ENCODE data around the gene SPEN. TPM values are rescaled to one million over a fixed set of nuclear protein-coding genes. Genes with fewer than 3 reads are reported as not detected.
"Not testable (repeated sequence)": the region's sequence is repeated elsewhere in the genome, so short reads cannot be mapped to it uniquely, and the experiment has no call there.

SPEN gene
- total RNA-seq, 4 donors from 2014 or later, result 55.0 to 79.7 (median 63.8) TPM

DNA sequence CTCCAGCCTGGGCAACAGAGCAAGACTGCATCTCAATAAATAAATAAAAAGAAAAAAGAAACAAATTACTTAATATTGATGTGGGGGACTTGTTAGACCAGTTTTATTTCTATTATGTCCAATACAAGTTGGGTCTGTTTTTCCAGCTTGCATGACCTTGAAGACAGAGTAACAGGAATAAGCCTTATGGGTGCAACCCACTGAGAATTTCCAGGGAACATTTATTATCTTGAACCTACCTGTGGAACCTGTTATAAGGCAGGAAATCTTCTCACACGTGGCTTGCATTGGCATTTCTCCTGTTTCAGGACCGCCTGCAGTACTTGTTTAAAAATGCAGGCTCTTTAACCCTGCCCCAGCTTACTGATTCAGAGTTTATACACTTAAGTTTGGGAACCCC is 64.4 kb downstream of the SPEN start:
- Histone ChIP-seq H3K4me3 (no peak overlapping the region), H3K27me3 (no peaks in the 10 kb centered on the region), H3K27ac (no peak overlapping the region), H3K36me3 (peaks cover 59% of the 10 kb centered on the region), H3K4me1 (peaks cover 15% of the 10 kb centered on the region), H3K9me3 (no peaks in the 10 kb centered on the region)
- TF ChIP-seq POLR2A (IDR thresholded peaks at IDR 0.05) (no peak), POLR2AphosphoS5 (IDR thresholded peaks at IDR 0.05) (no peak), EP300 (IDR thresholded peaks at IDR 0.05) (no peak)
- TF ChIP-seq, protein P1, sequence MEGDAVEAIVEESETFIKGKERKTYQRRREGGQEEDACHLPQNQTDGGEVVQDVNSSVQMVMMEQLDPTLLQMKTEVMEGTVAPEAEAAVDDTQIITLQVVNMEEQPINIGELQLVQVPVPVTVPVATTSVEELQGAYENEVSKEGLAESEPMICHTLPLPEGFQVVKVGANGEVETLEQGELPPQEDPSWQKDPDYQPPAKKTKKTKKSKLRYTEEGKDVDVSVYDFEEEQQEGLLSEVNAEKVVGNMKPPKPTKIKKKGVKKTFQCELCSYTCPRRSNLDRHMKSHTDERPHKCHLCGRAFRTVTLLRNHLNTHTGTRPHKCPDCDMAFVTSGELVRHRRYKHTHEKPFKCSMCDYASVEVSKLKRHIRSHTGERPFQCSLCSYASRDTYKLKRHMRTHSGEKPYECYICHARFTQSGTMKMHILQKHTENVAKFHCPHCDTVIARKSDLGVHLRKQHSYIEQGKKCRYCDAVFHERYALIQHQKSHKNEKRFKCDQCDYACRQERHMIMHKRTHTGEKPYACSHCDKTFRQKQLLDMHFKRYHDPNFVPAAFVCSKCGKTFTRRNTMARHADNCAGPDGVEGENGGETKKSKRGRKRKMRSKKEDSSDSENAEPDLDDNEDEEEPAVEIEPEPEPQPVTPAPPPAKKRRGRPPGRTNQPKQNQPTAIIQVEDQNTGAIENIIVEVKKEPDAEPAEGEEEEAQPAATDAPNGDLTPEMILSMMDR (IDR thresholded peaks at IDR 0.05), result no peak
- DNase-seq (ENCODE audit: low spot score in 2 of 2), result no peak
- WGBS, result 64% methylated on average over 2 of the region's 2 CpGs

DNA sequence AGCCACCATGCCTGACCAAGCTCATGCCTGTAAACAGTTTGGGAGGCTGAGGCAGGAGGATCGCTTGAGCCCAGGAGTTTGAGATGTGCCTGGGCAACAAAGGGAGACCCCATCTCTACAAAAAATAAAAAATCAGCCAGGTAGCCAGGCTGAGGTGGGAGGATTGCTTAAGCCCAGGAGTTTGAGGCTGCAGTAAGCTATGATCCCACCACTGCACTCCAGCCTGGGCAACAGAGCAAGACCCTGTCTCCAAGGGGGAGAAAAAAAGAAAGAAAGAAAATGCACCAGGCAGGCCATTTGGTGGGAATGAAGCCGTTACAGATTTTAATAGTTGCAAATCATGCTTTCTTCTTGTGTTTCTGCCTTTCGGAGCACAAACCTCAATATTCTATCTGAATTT is 66.1 kb downstream of the SPEN start:
- H3K4me1 ChIP-seq, result peaks cover 19% of the 10 kb centered on the region
- DNase-seq (ENCODE audit: low spot score in 2 of 2); H3K27me3 ChIP-seq; H3K27ac ChIP-seq; H3K4me3 ChIP-seq; H3K9me3 ChIP-seq: not testable (repeated sequence)
- WGBS, result 89% methylated on average over 3 of the region's 3 CpGs
- H3K36me3 ChIP-seq, result peaks cover 72% of the 10 kb centered on the region

DNA sequence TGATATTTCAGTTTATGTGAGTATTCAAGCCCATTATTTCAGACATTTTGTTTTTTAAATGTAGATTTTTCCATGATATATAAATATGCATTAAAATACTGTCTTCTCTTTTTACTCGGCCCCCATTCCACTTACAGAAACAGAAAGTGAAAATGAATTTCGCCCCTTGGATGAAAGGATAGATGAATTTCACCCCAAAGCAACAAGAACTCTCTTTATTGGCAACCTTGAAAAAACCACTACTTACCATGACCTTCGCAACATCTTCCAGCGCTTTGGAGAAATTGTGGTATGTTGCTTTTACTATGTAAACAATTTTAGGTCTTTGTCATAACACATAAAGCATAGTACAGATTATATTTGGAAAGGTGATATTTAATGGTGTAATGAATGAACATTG is 68.5 kb downstream of the SPEN start:
- no peak for DNase-seq (ENCODE audit: low spot score in 2 of 2)
- TF ChIP-seq, protein P1 (IDR thresholded peaks at IDR 0.05), result no peak
- TF ChIP-seq EP300 (IDR thresholded peaks at IDR 0.05) (no peak), POLR2A (IDR thresholded peaks at IDR 0.05) (no peak), POLR2AphosphoS5 (IDR thresholded peaks at IDR 0.05) (no peak)
- no peak overlapping the region for H3K27ac ChIP-seq
- H3K4me3 ChIP-seq, result no peak overlapping the region
- no peaks in the 10 kb centered on the region for H3K27me3 ChIP-seq
- 73% methylated on average over 4 of the region's 4 CpGs for WGBS
- peaks cover 27% of the 10 kb centered on the region for H3K4me1 ChIP-seq
- no peaks in the 10 kb centered on the region for H3K9me3 ChIP-seq
- peaks cover 63% of the 10 kb centered on the region for H3K36me3 ChIP-seq

DNA sequence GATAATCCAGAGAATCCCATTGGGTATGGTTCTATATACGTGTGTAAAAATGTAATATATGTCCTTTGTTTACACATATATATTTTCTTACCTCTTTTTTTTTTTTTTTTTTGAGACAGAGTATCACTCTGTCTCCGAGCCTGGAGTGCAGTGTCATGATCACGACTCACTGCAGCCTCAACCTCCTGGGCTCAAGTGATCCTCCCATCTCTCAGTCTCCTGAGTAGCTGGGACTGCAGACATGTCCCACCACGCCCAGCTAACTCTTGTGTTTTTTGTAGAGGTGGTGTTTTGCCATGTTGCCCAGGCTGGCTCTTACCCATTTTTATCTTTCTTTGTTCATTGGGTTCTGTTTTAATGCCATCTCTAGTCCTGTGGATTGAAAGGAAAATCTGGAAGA is 68.9 kb downstream of the SPEN start:
- peaks cover 27% of the 10 kb centered on the region for H3K4me1 ChIP-seq
- H3K4me3 ChIP-seq, result no peak overlapping the region
- H3K27me3 ChIP-seq, result no peaks in the 10 kb centered on the region
- 61% methylated on average over 4 of the region's 4 CpGs for WGBS
- H3K9me3 ChIP-seq, result no peaks in the 10 kb centered on the region
- peaks cover 63% of the 10 kb centered on the region for H3K36me3 ChIP-seq
- H3K27ac ChIP-seq, result no peak overlapping the region
- no peak for DNase-seq (ENCODE audit: low spot score in 2 of 2)
- TF ChIP-seq EP300 (IDR thresholded peaks at IDR 0.05) (no peak), POLR2AphosphoS5 (IDR thresholded peaks at IDR 0.05) (no peak), POLR2A (IDR thresholded peaks at IDR 0.05) (no peak)

DNA sequence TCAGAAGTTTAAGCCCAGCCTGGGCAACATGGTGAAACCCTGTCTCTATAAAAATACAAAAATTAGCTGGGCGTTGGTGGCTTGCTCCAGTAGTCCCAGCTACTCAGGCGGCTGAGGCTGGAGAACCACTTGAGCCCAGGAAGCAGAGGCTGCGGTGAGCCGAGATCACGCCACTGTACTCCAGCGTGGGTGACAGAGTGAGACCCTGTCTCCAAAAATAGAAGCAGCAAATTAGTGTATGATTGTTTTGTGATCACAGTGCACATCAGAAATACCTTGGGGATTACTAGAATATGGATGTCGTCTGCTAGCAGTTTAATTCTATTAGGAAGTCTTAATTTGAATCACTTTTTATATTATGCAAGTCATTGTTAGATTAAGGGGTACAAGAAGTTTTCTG is 69.4 kb downstream of the SPEN start:
- Histone ChIP-seq H3K36me3 (peaks cover 63% of the 10 kb centered on the region), H3K4me1 (peaks cover 27% of the 10 kb centered on the region), H3K27ac (no peak overlapping the region), H3K27me3 (no peaks in the 10 kb centered on the region), H3K4me3 (no peak overlapping the region), H3K9me3 (no peaks in the 10 kb centered on the region)
- TF ChIP-seq POLR2A (IDR thresholded peaks at IDR 0.05) (no peak), POLR2AphosphoS5 (IDR thresholded peaks at IDR 0.05) (no peak), EP300 (IDR thresholded peaks at IDR 0.05) (no peak)
- TF ChIP-seq, protein P1 (IDR thresholded peaks at IDR 0.05), result no peak
- WGBS, result 92% methylated on average over 7 of the region's 7 CpGs
- no peak for DNase-seq (ENCODE audit: low spot score in 2 of 2)

DNA sequence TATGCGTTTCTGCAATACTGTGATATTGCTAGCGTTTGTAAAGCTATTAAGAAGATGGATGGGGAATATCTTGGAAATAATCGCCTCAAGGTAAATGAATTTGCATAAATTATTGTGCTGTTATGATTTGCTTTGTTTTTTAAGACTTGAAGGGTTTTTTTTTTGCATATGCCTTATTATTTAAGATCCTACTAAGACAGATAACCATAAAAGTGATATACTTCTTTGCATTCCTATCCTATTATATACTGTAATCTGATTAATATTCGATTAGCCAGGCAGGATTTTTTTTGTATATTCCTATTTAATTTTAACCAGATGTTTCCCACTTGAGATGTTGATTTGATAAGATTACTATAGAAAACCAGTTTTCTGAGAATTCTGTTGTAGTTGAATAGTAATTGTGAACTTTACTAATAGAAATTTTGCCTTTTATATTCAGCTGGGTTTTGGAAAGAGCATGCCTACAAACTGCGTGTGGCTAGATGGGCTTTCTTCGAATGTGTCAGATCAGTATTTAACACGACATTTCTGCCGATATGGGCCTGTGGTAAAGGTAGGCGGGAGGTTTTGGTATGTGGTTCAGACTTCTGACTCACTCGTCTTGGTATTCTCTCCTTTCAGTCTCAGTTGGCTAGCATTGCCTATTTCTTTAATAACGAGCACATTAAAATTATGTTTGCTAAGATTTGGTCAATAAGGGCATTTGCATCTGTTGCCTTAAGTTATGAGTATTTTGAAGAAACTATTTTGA is 71.6 kb downstream of the SPEN start:
- Histone ChIP-seq H3K9me3 (no peaks in the 10 kb centered on the region), H3K4me3 (no peak overlapping the region), H3K27ac (no peak overlapping the region), H3K36me3 (peaks cover 58% of the 10 kb centered on the region), H3K4me1 (peaks cover 26% of the 10 kb centered on the region), H3K27me3 (no peaks in the 10 kb centered on the region)
- 60% methylated on average over 11 of the region's 11 CpGs for WGBS
- TF ChIP-seq, protein P1 (IDR thresholded peaks at IDR 0.05), result no peak
- TF ChIP-seq POLR2AphosphoS5 (IDR thresholded peaks at IDR 0.05) (no peak), POLR2A (IDR thresholded peaks at IDR 0.05) (no peak), EP300 (IDR thresholded peaks at IDR 0.05) (no peak)
- DNase-seq (ENCODE audit: low spot score in 2 of 2), result no peak
